Measurements from ENCODE around the gene TRAPPC10. TPM values are rescaled to one million over a fixed set of nuclear protein-coding genes. Genes with fewer than 3 reads are reported as not detected.

TRAPPC10 gene
- total and polyA plus RNA-seq, 9 of the 15 experiments (the other 6 are each of a cell fraction or from before 2014, with no cell fraction given), result 1.1 to 33.8 (median 24.3) TPM

- 93% methylated on average over 33 of the region's 33 CpGs for WGBS (ENCODE audit: insufficient coverage, low coverage, missing lambda C conversion rate)
- H4K20me1 ChIP-seq (replicated peaks; ENCODE audit: control insufficient read depth, insufficient read depth, low read length), result no peaks in the 10 kb centered on the region
- H3K27ac ChIP-seq (ENCODE audit: extremely low read depth, low read depth, low read length), result no peak overlapping the region
- no peaks in the 10 kb centered on the region for H3K79me2 ChIP-seq (ENCODE audit: control insufficient read depth, insufficient read depth, low read length)
- intact Hi-C loops (cut with micrococcal nuclease) (no loop called here), in situ Hi-C loops (cut with MboI) (no loop called here)
- ChIA-PET CTCF (ENCODE audit: low intra/inter-chr PET ratio) (no interaction called here), POLR2A (interaction anchor here (1.8 kb wide), 1 partner anchor 9 kb away, joined by 11 read pairs; no protein-coding TSS in a partner anchor)
- peaks cover under 1 to 4% of the 10 kb centered on the region in 2 experiments; a peak in 2 of 5 replicates for H3K4me1 ChIP-seq (replicated peaks in 1 of 2; ENCODE audit: control insufficient read depth in 2 of 2, insufficient read depth in 2 of 2, low read length in 2 of 2)
- H3K4me2 ChIP-seq (ENCODE audit: insufficient read depth, low read length), result no peak overlapping the region
- FAIRE-seq (no peak), DNase-seq (ENCODE audit: extremely low read depth in 1 of 4, low spot score in 3 of 4) (no peak), ATAC-seq (no peak)
- H3K9me3 ChIP-seq (replicated peaks; ENCODE audit: control insufficient read depth, insufficient read depth, low read depth, low read length), result no peaks in the 10 kb centered on the region
- BruUV-seq (replicated peaks), result no TSS peak
- no peaks in the 10 kb centered on the region for H3K27me3 ChIP-seq (ENCODE audit: control insufficient read depth in 2 of 2, insufficient read depth in 2 of 2, low read length in 2 of 2)
- H3K9me1 ChIP-seq (ENCODE audit: control insufficient read depth, insufficient read depth, low read length), result no peaks in the 10 kb centered on the region
- H3K4me3 ChIP-seq, result no peak overlapping the region
- peaks cover 89% of the 10 kb centered on the region for H3K36me3 ChIP-seq (ENCODE audit: control insufficient read depth, insufficient read depth, low read length)
- H3K9ac ChIP-seq (ENCODE audit: insufficient read depth in 1 of 2, low read depth in 2 of 2, low read length in 2 of 2), result peak overlapping the region in 1 of 2 experiments; percentile 27; a peak in 1 of 4 replicates
- no peak overlapping the region for H2AFZ ChIP-seq (ENCODE audit: low read depth, low read length)
- no peak for TF ChIP-seq ZNF121 (CRISPR knock-in tag; conservative IDR thresholded peaks at IDR 0.05)
- TF ChIP-seq, protein P1, sequence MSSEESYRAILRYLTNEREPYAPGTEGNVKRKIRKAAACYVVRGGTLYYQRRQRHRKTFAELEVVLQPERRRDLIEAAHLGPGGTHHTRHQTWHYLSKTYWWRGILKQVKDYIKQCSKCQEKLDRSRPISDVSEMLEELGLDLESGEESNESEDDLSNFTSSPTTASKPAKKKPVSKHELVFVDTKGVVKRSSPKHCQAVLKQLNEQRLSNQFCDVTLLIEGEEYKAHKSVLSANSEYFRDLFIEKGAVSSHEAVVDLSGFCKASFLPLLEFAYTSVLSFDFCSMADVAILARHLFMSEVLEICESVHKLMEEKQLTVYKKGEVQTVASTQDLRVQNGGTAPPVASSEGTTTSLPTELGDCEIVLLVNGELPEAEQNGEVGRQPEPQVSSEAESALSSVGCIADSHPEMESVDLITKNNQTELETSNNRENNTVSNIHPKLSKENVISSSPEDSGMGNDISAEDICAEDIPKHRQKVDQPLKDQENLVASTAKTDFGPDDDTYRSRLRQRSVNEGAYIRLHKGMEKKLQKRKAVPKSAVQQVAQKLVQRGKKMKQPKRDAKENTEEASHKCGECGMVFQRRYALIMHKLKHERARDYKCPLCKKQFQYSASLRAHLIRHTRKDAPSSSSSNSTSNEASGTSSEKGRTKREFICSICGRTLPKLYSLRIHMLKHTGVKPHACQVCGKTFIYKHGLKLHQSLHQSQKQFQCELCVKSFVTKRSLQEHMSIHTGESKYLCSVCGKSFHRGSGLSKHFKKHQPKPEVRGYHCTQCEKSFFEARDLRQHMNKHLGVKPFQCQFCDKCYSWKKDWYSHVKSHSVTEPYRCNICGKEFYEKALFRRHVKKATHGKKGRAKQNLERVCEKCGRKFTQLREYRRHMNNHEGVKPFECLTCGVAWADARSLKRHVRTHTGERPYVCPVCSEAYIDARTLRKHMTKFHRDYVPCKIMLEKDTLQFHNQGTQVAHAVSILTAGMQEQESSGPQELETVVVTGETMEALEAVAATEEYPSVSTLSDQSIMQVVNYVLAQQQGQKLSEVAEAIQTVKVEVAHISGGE (CRISPR knock-in tag; IDR thresholded peaks at IDR 0.05), result no peak
- no peak for TF ChIP-seq HMG20A (CRISPR knock-in tag; conservative IDR thresholded peaks at IDR 0.05)
- no peak for TF ChIP-seq RBM34 (IDR thresholded peaks at IDR 0.05; ENCODE audit: borderline replicate concordance, insufficient read depth, low read length)
- TF ChIP-seq, protein P2, sequence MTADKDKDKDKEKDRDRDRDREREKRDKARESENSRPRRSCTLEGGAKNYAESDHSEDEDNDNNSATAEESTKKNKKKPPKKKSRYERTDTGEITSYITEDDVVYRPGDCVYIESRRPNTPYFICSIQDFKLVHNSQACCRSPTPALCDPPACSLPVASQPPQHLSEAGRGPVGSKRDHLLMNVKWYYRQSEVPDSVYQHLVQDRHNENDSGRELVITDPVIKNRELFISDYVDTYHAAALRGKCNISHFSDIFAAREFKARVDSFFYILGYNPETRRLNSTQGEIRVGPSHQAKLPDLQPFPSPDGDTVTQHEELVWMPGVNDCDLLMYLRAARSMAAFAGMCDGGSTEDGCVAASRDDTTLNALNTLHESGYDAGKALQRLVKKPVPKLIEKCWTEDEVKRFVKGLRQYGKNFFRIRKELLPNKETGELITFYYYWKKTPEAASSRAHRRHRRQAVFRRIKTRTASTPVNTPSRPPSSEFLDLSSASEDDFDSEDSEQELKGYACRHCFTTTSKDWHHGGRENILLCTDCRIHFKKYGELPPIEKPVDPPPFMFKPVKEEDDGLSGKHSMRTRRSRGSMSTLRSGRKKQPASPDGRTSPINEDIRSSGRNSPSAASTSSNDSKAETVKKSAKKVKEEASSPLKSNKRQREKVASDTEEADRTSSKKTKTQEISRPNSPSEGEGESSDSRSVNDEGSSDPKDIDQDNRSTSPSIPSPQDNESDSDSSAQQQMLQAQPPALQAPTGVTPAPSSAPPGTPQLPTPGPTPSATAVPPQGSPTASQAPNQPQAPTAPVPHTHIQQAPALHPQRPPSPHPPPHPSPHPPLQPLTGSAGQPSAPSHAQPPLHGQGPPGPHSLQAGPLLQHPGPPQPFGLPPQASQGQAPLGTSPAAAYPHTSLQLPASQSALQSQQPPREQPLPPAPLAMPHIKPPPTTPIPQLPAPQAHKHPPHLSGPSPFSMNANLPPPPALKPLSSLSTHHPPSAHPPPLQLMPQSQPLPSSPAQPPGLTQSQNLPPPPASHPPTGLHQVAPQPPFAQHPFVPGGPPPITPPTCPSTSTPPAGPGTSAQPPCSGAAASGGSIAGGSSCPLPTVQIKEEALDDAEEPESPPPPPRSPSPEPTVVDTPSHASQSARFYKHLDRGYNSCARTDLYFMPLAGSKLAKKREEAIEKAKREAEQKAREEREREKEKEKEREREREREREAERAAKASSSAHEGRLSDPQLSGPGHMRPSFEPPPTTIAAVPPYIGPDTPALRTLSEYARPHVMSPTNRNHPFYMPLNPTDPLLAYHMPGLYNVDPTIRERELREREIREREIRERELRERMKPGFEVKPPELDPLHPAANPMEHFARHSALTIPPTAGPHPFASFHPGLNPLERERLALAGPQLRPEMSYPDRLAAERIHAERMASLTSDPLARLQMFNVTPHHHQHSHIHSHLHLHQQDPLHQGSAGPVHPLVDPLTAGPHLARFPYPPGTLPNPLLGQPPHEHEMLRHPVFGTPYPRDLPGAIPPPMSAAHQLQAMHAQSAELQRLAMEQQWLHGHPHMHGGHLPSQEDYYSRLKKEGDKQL (CRISPR knock-in tag; IDR thresholded peaks at IDR 0.05; ENCODE audit: borderline replicate concordance), result no peak
- no peak for TF ChIP-seq TAF7 (tag; IDR thresholded peaks at IDR 0.05)
- TF ChIP-seq, protein P3, sequence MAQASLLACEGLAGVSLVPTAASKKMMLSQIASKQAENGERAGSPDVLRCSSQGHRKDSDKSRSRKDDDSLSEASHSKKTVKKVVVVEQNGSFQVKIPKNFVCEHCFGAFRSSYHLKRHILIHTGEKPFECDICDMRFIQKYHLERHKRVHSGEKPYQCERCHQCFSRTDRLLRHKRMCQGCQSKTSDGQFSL (CRISPR knock-in tag; IDR thresholded peaks at IDR 0.05), result no peak
- TF ChIP-seq, protein P3 (tag; IDR thresholded peaks at IDR 0.05), result no peak
Observed at GRCh38 chr21:44087426-44088400, 75.6 kb downstream of the TRAPPC10 start.

Data from K562 (cell line).